Psoas muscle (tissue), 8 donors: ENCODE data around the gene MYO15B. TPM values are rescaled to one million over a fixed set of nuclear protein-coding genes. Genes with fewer than 3 reads are reported as not detected.

Source experiments
- ATAC-seq, 4 donors: fragments of 200-7000 bp; cut with Tn5 transposase; one replicate each; pipeline ENCODE4 v1.9.1; 2020; ENCODE audit warnings: moderate library complexity in 3 of 4, mild to moderate bottlenecking in 2 of 4
- DNase-seq, 2 donors: peaks; one replicate each; pipeline ENCODE4 v3.0.0-alpha.2; 2020
- H3K27ac ChIP-seq: fragments of 200-600 bp; one replicate; pipeline ENCODE4 v1.8.0; 2022
- H3K27me3 ChIP-seq, 3 donors: fragments of 200-600 bp in 1 of 3; one replicate each; pipeline versions ENCODE4 v1.6.1 to v1.8.0; 2013 to 2022; ENCODE audit warnings: low read length in 2 of 3, mild to moderate bottlenecking in 2 of 3, moderate library complexity in 1 of 3; ENCODE audit not compliant: insufficient read depth in 3 of 3
- H3K36me3 ChIP-seq, 2 donors: fragments of 200-600 bp in 1 of 2; one replicate each; pipeline versions ENCODE4 v1.6.1 to v1.8.0; 2013 to 2022; ENCODE audit warnings: low read depth in 1 of 2, mild to moderate bottlenecking in 1 of 2, moderate library complexity in 1 of 2; ENCODE audit not compliant: insufficient read depth in 1 of 2
- H3K4me1 ChIP-seq: fragments of 200-600 bp; one replicate; pipeline ENCODE4 v1.8.0; 2022
- H3K4me3 ChIP-seq: fragments of 200-600 bp; one replicate; pipeline ENCODE4 v1.8.0; 2022; ENCODE audit warnings: mild to moderate bottlenecking
- H3K9me3 ChIP-seq: fragments of 200-600 bp; one replicate; pipeline ENCODE4 v1.8.0; 2022
- CTCF ChIP-seq: fragments of 200-600 bp; IDR thresholded peaks from one replicate; pipeline ENCODE4 v1.8.0; 2022; ENCODE audit warnings: antibody characterized with exemption
- WGBS, 3 donors: extraction: QIAGEN DNeasy Blood & Tissue Kit; methylation state at CpG; one replicate each; pipeline versions ENCODE4 v1.1.6 to v1.1.7; 2013; 5-methylcytosine and 5-hydroxymethylcytosine counted together
- intact Hi-C, 2 donors: fragments of 100-400 bp; cut with DNase I; formaldehyde crosslinking; loops; one replicate each; pipeline versions ENCODE4 v1.11.0 to v1.14.2; 2022
- long read RNA-seq, 2 donors: library from polyadenylated mRNA; unstranded; transcript quantifications; one replicate each; pipeline ENCODE4 v2.0.0, GENCODE V29; 2021
- polyA plus RNA-seq, 3 donors: library from polyadenylated mRNA; stranded (reverse); fragments of 200-250 nt; gene quantifications; one replicate each; pipeline ENCODE4 v1.2.3, GENCODE V29; 2013
- total RNA-seq, 4 donors: library from RNA; stranded (reverse); fragmentation: NEBNext Ultra II Directional in 2 of 4; extraction: Animal tissue kit (Norgen Biotek cat#: 25700) in 2 of 4; gene quantifications; one replicate each; pipeline versions ENCODE4 v1.2.1 to v1.2.4, GENCODE V29; 2021 to 2023
- donor health status: healthy with polysubstance abuse.
- donor health status: DM: no; HTN: no; CAD: no; lungs with moderate emphysema.
- donor health status: Bipolar disorder and iron deficiency.
- donor health status: healthy.
- donor health status: DM: yes; HTN: yes; CAD: no.
- donor health status: DM: no; HTN: no; CAD: no.
- donor health status: DM: no; HTN: no; CAD: no.
- donor health status: DM: yes; HTN: yes; CAD: no.

MYO15B gene
- total RNA-seq (10 to 100 TPM; 11.9 to 28.2 (median 21.4) TPM), polyA plus RNA-seq (10 to 100 TPM in 2 of 3 donors, 1 to 10 TPM in 1; 5.2 to 23.7 (median 11.8) TPM)
- long read RNA-seq, donor 1, result 0 reads
- long read RNA-seq, donor 2, partial matches to known transcripts, result 2 of 15 reads
- long read RNA-seq, donor 2, other reads (novel, unspliced or antisense), result 13 of 15 reads

- H3K36me3 ChIP-seq, result no peaks in the 10 kb centered on the region
- peaks cover 0 to 11% (median 6%) of the 10 kb centered on the region in 3 donors for H3K27me3 ChIP-seq
- peaks cover 3% of the 10 kb centered on the region for H3K4me1 ChIP-seq
- intact Hi-C loops, result loop anchor here in 1 of 2 donors (2.0 to 5.0 kb wide), 2 partner anchors 71 to 161 kb away; partner anchors contain the start of genes CASKIN2 and TSEN54
- peak within 1 kb of the TSS; percentile 76 for H3K27ac ChIP-seq
- 3 to 9% (median 4%) methylated on average over 58 to 82 of the region's 82 CpGs for WGBS, 3 donors
- peak; percentile 9 to 31 (median 14) for ATAC-seq
- peak within 1 kb of the TSS; percentile 76 for H3K4me3 ChIP-seq
- peak; percentile 68 to 78 for DNase-seq
- no peaks in the 10 kb centered on the region for H3K9me3 ChIP-seq
- TF ChIP-seq CTCF, result peak; percentile 17
These were observed at the start of gene MYO15B for GRCh38 chr17:75587675-75588595. Gene MYO15B, plus strand, starts transcription at chr17:75587800. Its CDS starts 258 bp downstream, at chr17:75588058.

GRCh38 chr17:75539967-75540729, 47.5 kb upstream of the MYO15B start:
- Histone ChIP-seq H3K9me3 (no peaks in the 10 kb centered on the region), H3K36me3 (no peaks in the 10 kb centered on the region), H3K4me3 (no peak overlapping the region), H3K4me1 (no peaks in the 10 kb centered on the region), H3K27me3 (no peaks in the 10 kb centered on the region), H3K27ac (no peak overlapping the region)
- DNase-seq (no peak), ATAC-seq (no peak)
- 77 to 85% (median 78%) methylated on average over 13 of the region's 13 CpGs for WGBS, 3 donors
- intact Hi-C loops, result loop anchor here in 1 of 2 donors (5.0 kb wide), 1 partner anchor 82 kb away; no protein-coding TSS in a partner anchor
- no peak for TF ChIP-seq CTCF

- H3K27me3 ChIP-seq, result no peaks in the 10 kb centered on the region
- ATAC-seq (no peak), DNase-seq (no peak)
- no peak overlapping the region for H3K27ac ChIP-seq
- H3K4me1 ChIP-seq, result no peaks in the 10 kb centered on the region
- H3K36me3 ChIP-seq, result no peaks in the 10 kb centered on the region
- TF ChIP-seq CTCF, result no peak
- intact Hi-C loops, result loop anchor here in 1 of 2 donors (5.0 kb wide), 1 partner anchor 81 kb away; no protein-coding TSS in a partner anchor
- WGBS, 3 donors, result 58 to 73% (median 60%) methylated on average over 4 of the region's 4 CpGs
- no peaks in the 10 kb centered on the region for H3K9me3 ChIP-seq
- no peak overlapping the region for H3K4me3 ChIP-seq
These were observed 46.6 kb upstream of the MYO15B start for GRCh38 chr17:75540923-75541503.

- no peak for DNase-seq
- 92 to 95% (median 93%) methylated on average over 8 of the region's 8 CpGs for WGBS, 3 donors
These were observed 45.4 kb upstream of the MYO15B start for GRCh38 chr17:75542229-75542628.

More at GRCh38 chr17:75542229-75542628, 45.4 kb upstream of the MYO15B start:
- no peaks in the 10 kb centered on the region for H3K9me3 ChIP-seq
- no peak for ATAC-seq
- H3K4me1 ChIP-seq, result no peaks in the 10 kb centered on the region
- intact Hi-C loops, result loop anchor here in 1 of 2 donors (5.0 kb wide), 1 partner anchor 80 kb away; no protein-coding TSS in a partner anchor
- H3K4me3 ChIP-seq, result no peak overlapping the region
- H3K27ac ChIP-seq, result no peak overlapping the region
- no peaks in the 10 kb centered on the region for H3K27me3 ChIP-seq
- no peaks in the 10 kb centered on the region for H3K36me3 ChIP-seq
- no peak for TF ChIP-seq CTCF
